Mucosa of rectum (tissue), 2 donors: ENCODE results near the gene MYBPC1.
"Not testable (repeated sequence)": the region's sequence is repeated elsewhere in the genome, so short reads cannot be mapped to it uniquely, and the experiment has no call there.

Experiments
- H3K27ac ChIP-seq, 2 donors: one replicate each; pipeline ENCODE4 v1.7.0; 2013; ENCODE audit warnings: inconsistent platforms in 2 of 2, low read depth in 2 of 2, low read length in 2 of 2
- H3K27me3 ChIP-seq, 2 donors: one replicate each; pipeline ENCODE4 v1.7.0; 2013; ENCODE audit warnings: low read length in 2 of 2; ENCODE audit not compliant: control insufficient read depth in 2 of 2, insufficient read depth in 2 of 2
- H3K36me3 ChIP-seq, 2 donors: one replicate each; pipeline ENCODE4 v1.7.0; 2013; ENCODE audit warnings: low read length in 2 of 2; ENCODE audit not compliant: control insufficient read depth in 2 of 2, insufficient read depth in 2 of 2
- H3K4me1 ChIP-seq, 2 donors: one replicate each; pipeline ENCODE4 v1.7.0; 2013; ENCODE audit warnings: low read length in 2 of 2, mild to moderate bottlenecking in 1 of 2; ENCODE audit not compliant: control insufficient read depth in 2 of 2, insufficient read depth in 2 of 2
- H3K4me3 ChIP-seq, 2 donors: one replicate each; pipeline ENCODE4 v1.7.0; 2013; ENCODE audit warnings: low read length in 2 of 2
- H3K9ac ChIP-seq, 2 donors: one replicate each; pipeline ENCODE4 v1.7.0; 2013; ENCODE audit warnings: low read length in 2 of 2, low read depth in 1 of 2, mild to moderate bottlenecking in 1 of 2
- H3K9me3 ChIP-seq, 2 donors: one replicate each; pipeline ENCODE4 v1.7.0; 2013; ENCODE audit warnings: low read length in 2 of 2; ENCODE audit not compliant: control insufficient read depth in 2 of 2
- donor health status: healthy.
- donor health status: Normal muscosa, but diverticular disease.

MYBPC1 gene

GRCh38 chr12:101594700-101595099 lies at the start of gene MYBPC1:
TSS of gene MYBPC1 (plus strand) at chr12:101594971. CDS start at chr12:101595071, 100 bp downstream.
- peaks cover 0 to 2% of the 10 kb centered on the region in 2 donors for H3K9me3 ChIP-seq
- peaks cover 0 to 4% of the 10 kb centered on the region in 2 donors for H3K4me1 ChIP-seq
- H3K9ac ChIP-seq: no peak within 1 kb of the TSS
- no peaks in the 10 kb centered on the region for H3K27me3 ChIP-seq
- H3K36me3 ChIP-seq: no peaks in the 10 kb centered on the region
- no peak within 1 kb of the TSS for H3K4me3 ChIP-seq
- H3K27ac ChIP-seq: no peak within 1 kb of the TSS

DNA sequence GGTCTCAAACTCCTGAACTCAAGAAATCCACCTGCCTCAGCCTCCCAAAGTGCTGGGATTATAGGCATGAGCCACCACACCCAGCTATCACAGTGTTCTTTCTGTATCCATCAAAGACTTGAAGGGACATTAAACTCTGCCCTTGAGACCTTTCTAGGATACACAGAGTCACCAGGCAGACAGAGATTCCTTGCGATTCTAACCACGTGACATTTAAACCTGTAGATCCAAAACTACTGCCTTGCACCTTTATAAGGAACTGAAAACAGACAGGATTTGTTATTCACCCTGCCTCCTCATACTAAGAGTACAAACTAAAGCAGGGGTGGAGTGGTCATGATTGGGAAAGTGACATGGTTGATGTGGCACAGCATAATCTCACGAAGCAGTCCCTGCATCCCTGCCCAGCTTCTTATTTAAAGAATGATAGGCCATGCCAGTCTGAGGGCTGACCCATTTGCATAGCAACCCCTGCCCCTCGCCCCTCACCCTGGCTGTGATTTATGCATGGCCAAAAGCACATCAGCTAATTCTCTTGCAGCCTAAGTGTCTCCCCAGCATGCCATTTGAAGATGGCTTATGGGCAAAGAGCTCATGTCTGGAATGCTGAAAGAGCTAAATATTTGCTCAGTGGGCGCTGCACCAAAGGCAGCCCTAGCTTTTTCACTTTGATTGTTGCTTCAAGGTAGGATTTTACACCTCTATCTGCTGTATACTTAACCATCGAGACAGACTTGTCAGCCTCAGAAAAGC lies 43.2 kb upstream of the MYBPC1 start:
- Histone ChIP-seq H3K4me1 (no peaks in the 10 kb centered on the region), H3K27ac (no peak overlapping the region), H3K9me3 (peaks cover 0 to 2% of the 10 kb centered on the region in 2 donors), H3K9ac (no peak overlapping the region), H3K27me3 (no peaks in the 10 kb centered on the region), H3K4me3 (no peak overlapping the region), H3K36me3 (no peaks in the 10 kb centered on the region)

GRCh38 chr12:101552277-101552676 lies 42.5 kb upstream of the MYBPC1 start:
- H3K36me3 ChIP-seq: no peaks in the 10 kb centered on the region
- H3K27me3 ChIP-seq: no peaks in the 10 kb centered on the region
- H3K4me3 ChIP-seq: no peak overlapping the region
- H3K27ac ChIP-seq: no peak overlapping the region
- H3K9ac ChIP-seq: no peak overlapping the region
- no peaks in the 10 kb centered on the region for H3K4me1 ChIP-seq
- peaks cover 0 to 2% of the 10 kb centered on the region in 2 donors for H3K9me3 ChIP-seq

DNA sequence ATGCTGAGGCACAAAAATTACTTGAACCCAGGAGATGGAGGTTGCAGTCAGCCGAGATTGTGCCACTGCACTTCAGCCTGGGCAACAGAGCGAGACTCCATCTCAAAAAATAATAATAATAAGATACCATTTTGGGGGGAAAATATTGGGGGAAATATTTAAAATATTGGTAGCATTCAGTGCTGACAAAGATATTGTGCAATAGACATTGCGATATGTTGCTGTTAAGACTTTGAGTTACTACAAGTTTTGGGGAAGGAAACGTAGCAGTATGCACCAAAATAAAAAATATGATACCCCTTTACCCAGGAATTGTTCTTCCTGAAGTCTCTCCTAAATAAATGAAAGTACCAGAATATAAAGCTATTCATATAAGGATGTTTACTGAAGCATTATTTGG lies 37.7 kb upstream of the MYBPC1 start:
- Histone ChIP-seq H3K27me3 (no peaks in the 10 kb centered on the region), H3K9me3 (no peaks in the 10 kb centered on the region), H3K4me3 (no peak overlapping the region), H3K27ac (no peak overlapping the region), H3K36me3 (no peaks in the 10 kb centered on the region), H3K9ac (no peak overlapping the region), H3K4me1 (no peaks in the 10 kb centered on the region)

DNA sequence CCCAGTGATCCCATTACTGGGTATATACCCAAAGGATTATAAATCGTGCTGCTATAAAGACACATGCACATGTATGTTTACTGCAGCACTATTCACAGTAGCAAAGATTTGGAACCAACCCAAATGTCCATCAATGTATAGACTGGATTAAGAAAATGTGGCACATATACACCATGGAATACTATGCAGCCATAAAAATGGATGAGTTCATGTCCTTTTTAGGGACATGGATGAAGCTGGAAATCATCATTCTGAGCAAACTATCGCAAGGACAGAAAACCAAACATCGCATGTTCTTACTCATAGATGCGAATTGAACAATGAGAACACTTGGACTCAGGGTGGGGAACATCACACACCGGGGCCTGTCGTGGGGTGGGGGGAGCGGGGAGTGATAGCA lies 36.0 kb upstream of the MYBPC1 start:
- H3K9ac ChIP-seq, H3K27me3 ChIP-seq, H3K27ac ChIP-seq, H3K4me3 ChIP-seq, H3K9me3 ChIP-seq, H3K4me1 ChIP-seq, H3K36me3 ChIP-seq: not testable (repeated sequence)

GRCh38 chr12:101563212-101563611 lies 31.6 kb upstream of the MYBPC1 start:
- no peak overlapping the region for H3K4me3 ChIP-seq
- no peaks in the 10 kb centered on the region for H3K4me1 ChIP-seq
- H3K36me3 ChIP-seq: no peaks in the 10 kb centered on the region
- no peak overlapping the region for H3K9ac ChIP-seq
- H3K9me3 ChIP-seq: no peaks in the 10 kb centered on the region
- no peaks in the 10 kb centered on the region for H3K27me3 ChIP-seq
- no peak overlapping the region for H3K27ac ChIP-seq

GRCh38 chr12:101564912-101565311 lies 29.9 kb upstream of the MYBPC1 start:
- no peaks in the 10 kb centered on the region for H3K4me1 ChIP-seq
- H3K9ac ChIP-seq: no peak overlapping the region
- no peaks in the 10 kb centered on the region for H3K27me3 ChIP-seq

GRCh38 chr12:101566318-101566717 lies 28.5 kb upstream of the MYBPC1 start:
- Histone ChIP-seq H3K4me1 (no peaks in the 10 kb centered on the region), H3K27me3 (no peaks in the 10 kb centered on the region), H3K4me3 (no peak overlapping the region), H3K27ac (no peak overlapping the region), H3K9me3 (no peaks in the 10 kb centered on the region), H3K9ac (no peak overlapping the region), H3K36me3 (no peaks in the 10 kb centered on the region)

More at GRCh38 chr12:101564912-101565311, 29.9 kb upstream of the MYBPC1 start:
- Histone ChIP-seq H3K27ac (no peak overlapping the region), H3K4me3 (no peak overlapping the region), H3K36me3 (no peaks in the 10 kb centered on the region), H3K9me3 (no peaks in the 10 kb centered on the region)

GRCh38 chr12:101567918-101568317 lies 26.9 kb upstream of the MYBPC1 start:
- Histone ChIP-seq H3K4me3 (no peak overlapping the region), H3K27ac (no peak overlapping the region), H3K36me3 (no peaks in the 10 kb centered on the region), H3K9me3 (no peaks in the 10 kb centered on the region), H3K9ac (no peak overlapping the region), H3K27me3 (no peaks in the 10 kb centered on the region), H3K4me1 (no peaks in the 10 kb centered on the region)

DNA sequence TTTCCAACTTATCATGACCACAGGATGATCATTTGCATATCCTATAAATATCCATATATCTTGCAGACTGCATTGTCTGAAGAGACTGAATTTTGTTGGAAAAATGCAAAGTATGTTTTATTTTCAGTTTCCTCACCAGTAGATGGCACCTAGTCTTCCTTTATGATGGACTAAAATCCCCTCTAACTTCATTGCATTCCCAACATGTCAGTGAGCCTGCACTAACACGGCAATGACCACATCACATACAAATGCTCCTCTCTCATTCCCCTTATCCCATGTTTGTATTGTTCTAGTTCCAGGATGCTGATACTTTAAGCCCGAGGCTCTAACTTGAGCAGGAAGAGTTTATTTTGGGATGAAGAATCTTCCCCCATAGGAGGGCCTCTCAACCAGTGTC lies 24.7 kb upstream of the MYBPC1 start:
- H3K27me3 ChIP-seq: no peaks in the 10 kb centered on the region
- H3K9me3 ChIP-seq: no peaks in the 10 kb centered on the region
- no peak overlapping the region for H3K27ac ChIP-seq
- H3K4me1 ChIP-seq: no peaks in the 10 kb centered on the region
- no peaks in the 10 kb centered on the region for H3K36me3 ChIP-seq
- H3K4me3 ChIP-seq: no peak overlapping the region
- no peak overlapping the region for H3K9ac ChIP-seq
